Activated T-helper 1 cell treated with Interleukin-2 at 50 U/mL for 16 hours (primary cell): ENCODE measurements around the gene TOPAZ1.
A peak's percentile ranks its signal among the peaks of the same experiment; 100 is the strongest.

ENCODE experiments used
- DNase-seq: peaks from one replicate; pipeline ENCODE4 v3.0.0-alpha.2; 2020; ENCODE audit warnings: low read depth

The TOPAZ1 gene

GRCh38 chr3:44241706-44242105, at the start of gene TOPAZ1:
TSS of gene TOPAZ1 (plus strand) at chr3:44241886. CDS start at chr3:44242054, 168 bp downstream.
- DNase-seq: no peak

GRCh38 chr3:44198284-44199269, 43.1 kb upstream of the TOPAZ1 start:
- DNase-seq: peak; percentile 29

- no peak for DNase-seq
These were observed 35.4 kb upstream of the TOPAZ1 start for GRCh38 chr3:44206261-44206660.

GRCh38 chr3:44206862-44207652, 34.6 kb upstream of the TOPAZ1 start:
- DNase-seq: no peak

- DNase-seq: no peak
These were observed 33.6 kb upstream of the TOPAZ1 start for GRCh38 chr3:44208086-44208485.

- DNase-seq: no peak
These were observed 33.1 kb upstream of the TOPAZ1 start for GRCh38 chr3:44208568-44208967.

GRCh38 chr3:44210967-44211366, 30.7 kb upstream of the TOPAZ1 start:
- no peak for DNase-seq

GRCh38 chr3:44222337-44222736, 19.3 kb upstream of the TOPAZ1 start:
- DNase-seq: no peak

- DNase-seq: no peak
These were observed 18.4 kb upstream of the TOPAZ1 start for GRCh38 chr3:44223299-44223698.

GRCh38 chr3:44224131-44224530, 17.6 kb upstream of the TOPAZ1 start:
- no peak for DNase-seq

GRCh38 chr3:44226573-44226972, 15.1 kb upstream of the TOPAZ1 start:
- DNase-seq: no peak

GRCh38 chr3:44227632-44228031, 14.1 kb upstream of the TOPAZ1 start:
- no peak for DNase-seq

- DNase-seq: no peak
These were observed 12.8 kb upstream of the TOPAZ1 start for GRCh38 chr3:44228900-44229299.

GRCh38 chr3:44232407-44232806, 9.3 kb upstream of the TOPAZ1 start:
- no peak for DNase-seq

- no peak for DNase-seq
These were observed 6.9 kb upstream of the TOPAZ1 start for GRCh38 chr3:44234648-44235268.

GRCh38 chr3:44235604-44236484, 5.8 kb upstream of the TOPAZ1 start:
- peak; percentile 23 for DNase-seq

- no peak for DNase-seq
These were observed 5.2 kb upstream of the TOPAZ1 start for GRCh38 chr3:44236485-44236908.

- no peak for DNase-seq
These were observed 4.5 kb upstream of the TOPAZ1 start for GRCh38 chr3:44237161-44237560.

- DNase-seq: no peak
These were observed 4.0 kb upstream of the TOPAZ1 start for GRCh38 chr3:44237665-44238064.

GRCh38 chr3:44238889-44239288, 2.8 kb upstream of the TOPAZ1 start:
- DNase-seq: no peak

- no peak for DNase-seq
These were observed 1.6 kb upstream of the TOPAZ1 start for GRCh38 chr3:44240061-44240460.
